A549 (cell line): Measurements from ENCODE around the gene CITED4.

ENCODE experiments used
- CEBPB ChIP-seq, 2 experiments: fragments of >200 bp in 1 of 2; sonication (Bioruptor Twin) in 1 of 2; formaldehyde crosslinking in 1 of 2; IDR thresholded peaks; 2 replicates each; pipeline ENCODE4 v1.6.1; 2012 to 2016
- CTCF ChIP-seq: fragments of >200 bp; sonication (Bioruptor Twin); formaldehyde crosslinking; IDR thresholded peaks from 3 replicates; pipeline ENCODE4 v1.5.1; 2016
- EP300 ChIP-seq, 2 experiments: fragments of >200 bp; sonication (Bioruptor Twin); formaldehyde crosslinking; IDR thresholded peaks; 2 replicates in 1 of 2; 3 replicates in 1 of 2; pipeline ENCODE4 v1.6.1; 2016 to 2017
- KDM1A ChIP-seq: fragments of 200-600 bp; sonication (generic); IDR thresholded peaks from 2 replicates; pipeline ENCODE4 v1.6.1; 2016; ENCODE audit warnings: low read depth, mild to moderate bottlenecking
- MAFK ChIP-seq: fragments of 450-650 bp; IDR thresholded peaks from 2 replicates; pipeline ENCODE4 v1.6.1; 2014; ENCODE audit not compliant: partially characterized antibody
- MAX ChIP-seq: IDR thresholded peaks from 2 replicates; pipeline ENCODE4 v1.6.1; 2012
- POLR2A ChIP-seq: IDR thresholded peaks from 2 replicates; pipeline ENCODE4 v1.6.1; 2012; ENCODE audit warnings: mild to moderate bottlenecking, low read length
- POLR2AphosphoS2 ChIP-seq: conservative IDR thresholded peaks from 2 replicates; pipeline ENCODE4 v1.6.1; 2012; ENCODE audit warnings: low read length, improper control_type of control experiment, inconsistent platforms
- RCOR1 ChIP-seq: fragments of 150-350 bp; IDR thresholded peaks from 2 replicates; pipeline ENCODE4 v1.6.1; 2014; ENCODE audit warnings: antibody characterized with exemption, low read length, low read depth
- REST ChIP-seq: fragments of 200-600 bp; sonication (generic); IDR thresholded peaks from 2 replicates; pipeline ENCODE4 v1.6.1; 2016; ENCODE audit warnings: antibody characterized with exemption, mild to moderate bottlenecking, moderate library complexity
- USF2 ChIP-seq: fragments of 450-650 bp; IDR thresholded peaks from 2 replicates; pipeline ENCODE4 v1.6.1; 2014; ENCODE audit warnings: antibody characterized with exemption

GRCh38 chr1:40834968-40835545, 27.1 kb downstream of the CITED4 start:
- no peak for TF ChIP-seq POLR2A
- no peak for TF ChIP-seq CTCF
- TF ChIP-seq KDM1A = no peak
- TF ChIP-seq EP300 (IDR thresholded peaks at IDR 0.05) = no peak
- no peak for TF ChIP-seq MAFK
- TF ChIP-seq CEBPB (IDR thresholded peaks at IDR 0.05) = no peak
- no peak for TF ChIP-seq POLR2AphosphoS2
- TF ChIP-seq REST = no peak
- TF ChIP-seq RCOR1 = no peak
- no peak for TF ChIP-seq MAX
- no peak for TF ChIP-seq USF2
